HG02943 (cell line): Measurements from ENCODE around the gene MBNL1.

Source experiments
- ATAC-seq: cut with Tn5 transposase; IDR thresholded peaks from one replicate; pipeline ENCODE4 v1.9.1; 2021; ENCODE audit warnings: mild to moderate bottlenecking, low read depth, moderate library complexity; ENCODE audit not compliant: unreplicated experiment

The MBNL1 gene

DNA sequence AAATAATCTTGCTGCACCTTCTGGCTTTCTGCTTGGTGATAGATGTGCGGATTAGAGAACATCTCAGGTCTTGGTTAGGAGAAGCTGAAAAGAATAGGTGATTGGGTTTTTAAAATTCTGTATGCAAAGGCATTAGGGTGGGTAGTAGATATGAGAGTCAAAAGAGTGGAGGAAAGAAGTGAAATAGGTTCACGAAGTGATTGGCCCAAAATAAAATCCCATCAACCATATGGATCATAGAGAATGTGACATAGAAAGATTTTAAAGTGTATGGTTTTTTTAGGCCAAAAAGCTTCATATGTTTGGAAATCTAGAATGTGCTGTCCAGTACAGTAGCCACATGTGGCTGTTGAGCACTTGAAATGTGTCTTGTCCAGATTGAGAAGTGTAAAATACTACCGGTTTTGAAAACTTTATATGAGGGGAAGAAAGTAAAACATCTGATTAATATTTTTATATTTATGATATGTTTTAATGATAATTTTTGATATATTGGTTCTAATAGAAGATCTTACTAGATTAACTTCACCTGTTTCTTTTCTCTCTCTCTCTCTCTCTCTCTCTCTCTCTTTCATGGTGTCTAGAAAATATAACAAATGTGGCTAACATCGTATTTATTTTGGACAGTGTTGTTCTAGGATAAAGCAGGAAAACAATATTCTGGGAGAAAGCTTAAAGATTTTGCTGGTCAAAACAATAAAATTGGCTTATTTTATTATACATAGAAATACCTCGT, 2.9 kb downstream of the MBNL1 start:
- ATAC-seq, result no peak

DNA sequence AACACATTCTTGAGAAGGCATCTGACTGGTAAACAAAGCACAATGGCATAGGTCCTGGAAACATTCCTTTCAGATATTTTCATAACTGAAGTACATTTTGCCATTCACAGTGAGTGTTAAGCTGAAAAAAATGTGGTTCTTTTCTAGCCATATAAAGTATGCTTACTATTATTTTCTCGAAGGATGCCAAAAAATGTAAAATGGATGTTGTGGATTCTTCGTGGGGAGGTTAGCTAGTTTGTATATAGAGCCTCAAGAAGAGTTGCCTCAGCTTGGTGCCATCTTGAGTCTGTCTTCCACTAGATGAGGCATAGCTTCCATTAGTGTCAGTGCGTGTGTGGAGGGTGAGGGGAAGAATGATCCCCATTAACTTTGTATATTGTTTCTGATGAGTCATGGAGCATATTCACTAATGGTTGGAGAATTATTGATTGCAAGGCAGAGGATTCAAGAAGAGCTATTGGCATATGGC, 4.1 kb downstream of the MBNL1 start:
- ATAC-seq, result no peak

DNA sequence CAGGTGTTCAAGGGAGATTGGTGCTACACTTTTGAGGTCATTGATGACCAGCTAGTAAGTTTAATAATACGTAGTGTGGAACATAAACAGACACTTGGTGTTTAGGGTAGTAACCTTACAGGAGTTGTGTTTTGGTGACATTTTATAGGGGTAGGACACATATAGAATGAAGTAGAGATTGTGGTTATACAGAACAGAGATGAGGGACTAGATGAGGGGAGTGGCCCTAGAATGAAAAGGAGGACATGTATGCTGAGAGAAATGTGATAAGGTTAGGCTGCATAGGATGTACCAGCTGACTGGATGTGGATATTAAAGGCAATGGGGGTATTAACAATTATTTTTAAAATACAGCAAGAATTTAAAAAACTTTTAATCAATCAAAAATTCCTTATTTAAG, 8.0 kb downstream of the MBNL1 start:
- ATAC-seq, result no peak

GRCh38 chr3:152277198-152277597, 8.5 kb downstream of the MBNL1 start:
- no peak for ATAC-seq

GRCh38 chr3:152278756-152279427, 10.2 kb downstream of the MBNL1 start:
- no peak for ATAC-seq

DNA sequence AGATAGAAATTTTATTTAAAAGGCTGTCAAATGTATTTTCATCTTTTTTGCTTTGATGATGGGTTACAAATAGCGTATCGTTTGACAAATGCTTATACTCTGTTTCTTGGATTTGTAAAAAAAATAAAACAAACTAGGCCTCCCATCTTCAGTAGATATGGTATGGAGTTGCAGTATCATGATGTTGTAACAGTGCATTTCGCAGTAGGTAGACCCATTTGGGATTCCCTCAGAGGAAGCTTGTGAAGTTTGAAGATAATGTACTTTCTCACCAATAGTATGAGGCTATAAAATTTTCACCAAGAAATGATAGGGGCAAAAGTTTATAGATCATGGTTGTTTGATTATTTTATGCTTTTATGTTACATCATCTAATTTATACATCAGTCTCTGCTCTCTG, 10.8 kb downstream of the MBNL1 start:
- no peak for ATAC-seq

- ATAC-seq, result no peak
Measured at GRCh38 chr3:152280539-152280938, 11.8 kb downstream of the MBNL1 start.

- peak; percentile 77 for ATAC-seq
Measured at GRCh38 chr3:152281133-152281713, 12.5 kb downstream of the MBNL1 start.

DNA sequence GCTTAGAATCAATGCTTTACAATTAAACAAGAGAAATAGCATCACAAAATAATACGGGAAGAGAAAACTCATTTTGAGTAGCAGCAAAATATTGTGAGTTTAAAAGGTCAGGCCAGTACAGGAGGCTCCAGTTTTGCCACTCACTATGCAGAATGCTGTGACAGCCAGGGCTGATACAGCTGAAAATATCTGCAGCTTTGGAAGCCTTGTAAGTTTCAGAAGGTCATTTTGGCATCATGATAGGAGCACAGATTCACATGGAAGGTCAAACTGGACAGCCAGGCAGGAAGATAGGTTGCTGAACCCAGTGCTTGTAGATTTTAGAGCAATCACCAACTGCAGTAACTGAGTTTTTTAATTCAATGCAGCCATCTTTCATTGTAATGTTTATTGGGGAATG, 14.1 kb downstream of the MBNL1 start:
- no peak for ATAC-seq

- ATAC-seq, result no peak
Measured at GRCh38 chr3:152283492-152284381, 15.0 kb downstream of the MBNL1 start.

DNA sequence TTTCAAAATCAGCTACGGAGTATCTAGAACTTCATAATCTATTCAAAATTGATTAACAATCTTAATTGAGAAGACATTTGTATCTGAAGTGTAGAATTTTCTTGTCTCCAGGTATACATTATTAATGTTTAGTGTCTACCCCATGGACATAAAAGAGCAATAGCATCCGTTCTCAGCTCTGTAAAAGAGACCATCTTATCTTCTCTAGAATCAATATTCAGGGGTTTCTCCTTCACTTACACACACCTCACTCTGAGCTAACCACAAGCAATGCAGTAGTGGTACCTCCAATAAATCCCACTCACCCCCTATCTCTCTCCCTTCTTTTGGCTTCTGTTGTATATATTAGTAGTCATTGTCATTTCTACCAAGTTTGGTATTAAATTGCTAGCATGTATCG, 16.2 kb downstream of the MBNL1 start:
- no peak for ATAC-seq

- ATAC-seq, result no peak
Measured at GRCh38 chr3:152285509-152285908, 16.8 kb downstream of the MBNL1 start.

DNA sequence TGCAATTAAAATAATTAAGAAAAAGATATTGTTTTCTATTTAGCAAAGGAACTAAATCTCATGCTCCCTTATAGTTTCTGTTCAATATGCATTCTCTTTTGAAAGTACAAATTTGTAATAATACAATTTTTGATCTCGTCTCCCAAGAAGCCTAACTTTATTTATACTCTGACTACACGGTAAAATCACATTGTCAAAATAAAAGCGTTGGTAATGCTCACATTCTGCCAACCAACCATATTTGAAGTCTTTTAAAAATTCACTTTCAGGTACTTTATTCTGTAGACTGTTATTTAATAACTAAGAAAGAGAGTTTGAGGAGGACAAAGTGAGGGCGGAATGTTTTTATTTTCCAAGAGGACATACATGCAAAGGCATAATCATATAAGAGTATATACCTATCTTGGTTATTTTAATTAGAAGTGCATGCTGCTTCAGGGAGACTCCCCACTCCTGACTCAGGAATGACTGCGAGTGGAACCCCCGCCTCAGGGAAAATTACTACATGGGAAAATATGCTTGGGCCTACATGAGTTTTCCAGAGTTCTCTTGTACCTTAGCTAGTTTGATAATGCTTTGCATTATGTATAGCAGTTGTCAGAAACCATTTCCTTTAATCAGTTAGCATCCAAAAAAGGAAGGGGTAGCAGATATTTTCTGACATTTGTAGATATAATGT, 19.3 kb downstream of the MBNL1 start:
- no peak for ATAC-seq

DNA sequence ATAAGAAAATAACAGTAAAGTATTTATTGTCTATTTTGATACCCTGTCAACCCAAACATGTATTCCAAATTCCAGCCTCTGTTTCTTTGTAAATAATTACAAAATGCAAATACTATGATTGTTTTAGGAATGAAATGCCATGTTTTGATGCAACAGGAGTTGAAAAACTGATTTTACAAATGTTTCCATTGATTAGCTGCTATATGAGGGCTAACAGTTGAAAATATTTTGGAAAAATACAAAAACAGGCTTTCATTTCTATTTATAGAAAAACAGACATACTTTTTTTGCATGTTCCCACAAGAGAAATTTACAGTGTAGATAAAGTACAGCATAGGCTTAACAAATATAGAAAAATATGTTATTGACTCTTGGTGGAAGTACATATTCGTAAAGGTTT, 20.0 kb downstream of the MBNL1 start:
- ATAC-seq, result no peak

DNA sequence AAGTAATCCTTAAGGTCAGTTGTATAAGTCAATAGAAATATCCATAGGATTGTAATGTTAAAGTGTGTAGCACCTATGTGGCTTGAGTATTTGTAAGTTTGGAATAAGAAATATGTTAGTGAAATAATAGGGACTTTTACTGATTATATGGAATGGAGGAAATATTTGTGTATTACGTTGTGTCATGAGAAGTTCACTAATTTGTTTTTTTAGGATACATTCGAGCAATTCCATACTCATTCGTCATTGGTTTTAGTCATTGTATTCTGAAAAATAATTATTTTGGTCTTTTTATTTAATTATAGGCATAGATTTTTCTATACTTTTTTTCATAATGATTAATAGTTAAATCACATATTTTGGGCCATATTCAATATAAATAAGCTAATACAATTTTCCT, 21.0 kb downstream of the MBNL1 start:
- ATAC-seq, result no peak

- no peak for ATAC-seq
Measured at GRCh38 chr3:152290374-152290773, 21.6 kb downstream of the MBNL1 start.

- no peak for ATAC-seq
Measured at GRCh38 chr3:152291238-152291637, 22.5 kb downstream of the MBNL1 start.

- ATAC-seq, result no peak
Measured at GRCh38 chr3:152291649-152292066, 22.9 kb downstream of the MBNL1 start.

DNA sequence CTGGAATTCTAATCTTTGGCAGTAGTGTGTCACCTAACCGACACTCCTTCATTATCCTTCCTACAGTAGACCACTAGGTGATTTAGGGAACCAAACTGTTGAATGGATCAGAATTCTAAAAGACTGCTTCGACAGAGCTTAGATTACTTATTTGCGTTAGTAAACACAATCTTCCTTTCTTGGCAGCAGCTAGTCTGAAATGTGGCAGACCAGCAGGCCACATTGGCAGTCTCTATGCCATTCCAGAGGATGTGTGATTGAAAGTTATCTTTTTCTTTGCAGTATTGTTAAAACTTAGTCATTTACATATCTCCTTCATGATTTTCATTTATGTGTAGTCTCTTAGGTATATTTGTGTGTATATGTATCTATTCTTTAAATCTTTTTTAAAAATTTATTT, 23.6 kb downstream of the MBNL1 start:
- ATAC-seq, result no peak

DNA sequence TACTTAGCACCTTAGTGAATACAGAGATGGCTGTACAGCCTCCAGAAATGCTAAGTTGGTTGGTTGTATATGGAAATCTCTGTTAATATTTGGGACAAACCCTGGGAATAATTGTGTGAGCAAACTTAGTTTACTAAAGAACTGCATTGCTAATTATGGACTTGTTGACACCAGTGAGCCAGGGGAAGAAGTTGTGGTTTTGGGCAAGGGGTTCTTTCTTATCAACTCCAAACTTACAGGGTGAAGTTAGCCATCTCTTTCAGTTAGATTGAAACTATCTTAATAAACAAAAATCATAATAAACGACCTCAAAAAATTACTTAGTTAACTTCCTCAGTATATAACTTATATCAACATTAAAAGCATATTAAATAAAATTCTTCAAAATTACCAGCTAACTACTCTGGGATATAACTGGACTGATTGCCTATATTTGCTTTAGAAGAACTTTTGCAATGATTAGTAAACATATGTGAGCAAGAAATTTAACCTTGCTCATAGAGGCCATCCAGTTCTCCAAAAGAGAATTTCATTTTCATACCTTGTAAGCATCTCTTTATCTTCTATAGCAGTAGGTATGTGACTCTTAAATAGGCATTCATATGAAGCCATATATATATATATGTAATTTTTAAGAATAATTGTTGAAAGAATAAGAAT, 24.7 kb downstream of the MBNL1 start:
- no peak for ATAC-seq
